Mucosa of descending colon (tissue), 3 donors: ENCODE data around the gene CAD. TPM values are rescaled to one million over a fixed set of nuclear protein-coding genes. Genes with fewer than 3 reads are reported as not detected.

Experiments
- ATAC-seq: fragments of 200-7000 bp; cut with Tn5 transposase; one replicate; pipeline ENCODE4 v1.9.1; 2020; ENCODE audit warnings: mild to moderate bottlenecking, moderate library complexity
- DNase-seq, 3 donors: peaks; one replicate each; pipeline ENCODE4 v3.0.0-alpha.2; 2020
- H3K36me3 ChIP-seq: fragments of 200-600 bp; one replicate; pipeline ENCODE4 v1.8.0; 2021; ENCODE audit warnings: low read depth, mild to moderate bottlenecking
- H3K4me1 ChIP-seq: fragments of 200-600 bp; one replicate; pipeline ENCODE4 v1.8.0; 2021; ENCODE audit warnings: low read depth, mild to moderate bottlenecking
- H3K4me3 ChIP-seq: fragments of 200-600 bp; one replicate; pipeline ENCODE4 v1.8.0; 2021; ENCODE audit warnings: mild to moderate bottlenecking
- H3K9me3 ChIP-seq: fragments of 200-600 bp; one replicate; pipeline ENCODE4 v1.8.0; 2021; ENCODE audit warnings: mild to moderate bottlenecking
- intact Hi-C, 2 donors: fragments of 100-400 bp; cut with DNase I in 1 of 2; cut with micrococcal nuclease in 1 of 2; formaldehyde crosslinking; loops; one replicate each; pipeline versions ENCODE4 v1.11.0 to v1.11.1; 2022; cut with DNase I, micrococcal nuclease
- total RNA-seq, 3 donors: library from RNA; stranded (reverse); fragmentation: NEBNext Ultra II Directional in 2 of 3; extraction: Animal tissue kit (Norgen Biotek cat#: 25700) in 2 of 3; gene quantifications; one replicate each; pipeline versions ENCODE4 v1.2.1 to v1.2.4, GENCODE V29; 2021 to 2023
- TF ChIP-seq, protein P1 (sequence below): fragments of 200-600 bp; IDR thresholded peaks from one replicate; pipeline ENCODE4 v1.8.0; 2022; ENCODE audit warnings: antibody characterized with exemption, mild to moderate bottlenecking
- donor health status: DM: no; HTN: no; CAD: no; lungs with moderate emphysema.
- donor health status: DM: no; HTN: no; CAD: no.
- donor health status: DM: no; HTN: yes; CAD: no.

Gene CAD
- total RNA-seq, 3 donors from 2014 or later, result 22.7 to 29.8 (median 24.7) TPM

GRCh38 chr2:27177441-27178351, 39.5 kb upstream of the CAD start:
- Histone ChIP-seq H3K4me1 (no peaks in the 10 kb centered on the region), H3K36me3 (no peaks in the 10 kb centered on the region), H3K9me3 (no peaks in the 10 kb centered on the region), H3K4me3 (no peak overlapping the region)
- intact Hi-C loops, result no loop called here
- TF ChIP-seq, protein P1, sequence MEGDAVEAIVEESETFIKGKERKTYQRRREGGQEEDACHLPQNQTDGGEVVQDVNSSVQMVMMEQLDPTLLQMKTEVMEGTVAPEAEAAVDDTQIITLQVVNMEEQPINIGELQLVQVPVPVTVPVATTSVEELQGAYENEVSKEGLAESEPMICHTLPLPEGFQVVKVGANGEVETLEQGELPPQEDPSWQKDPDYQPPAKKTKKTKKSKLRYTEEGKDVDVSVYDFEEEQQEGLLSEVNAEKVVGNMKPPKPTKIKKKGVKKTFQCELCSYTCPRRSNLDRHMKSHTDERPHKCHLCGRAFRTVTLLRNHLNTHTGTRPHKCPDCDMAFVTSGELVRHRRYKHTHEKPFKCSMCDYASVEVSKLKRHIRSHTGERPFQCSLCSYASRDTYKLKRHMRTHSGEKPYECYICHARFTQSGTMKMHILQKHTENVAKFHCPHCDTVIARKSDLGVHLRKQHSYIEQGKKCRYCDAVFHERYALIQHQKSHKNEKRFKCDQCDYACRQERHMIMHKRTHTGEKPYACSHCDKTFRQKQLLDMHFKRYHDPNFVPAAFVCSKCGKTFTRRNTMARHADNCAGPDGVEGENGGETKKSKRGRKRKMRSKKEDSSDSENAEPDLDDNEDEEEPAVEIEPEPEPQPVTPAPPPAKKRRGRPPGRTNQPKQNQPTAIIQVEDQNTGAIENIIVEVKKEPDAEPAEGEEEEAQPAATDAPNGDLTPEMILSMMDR, result no peak
- DNase-seq (no peak), ATAC-seq (peak; percentile 61)

DNA sequence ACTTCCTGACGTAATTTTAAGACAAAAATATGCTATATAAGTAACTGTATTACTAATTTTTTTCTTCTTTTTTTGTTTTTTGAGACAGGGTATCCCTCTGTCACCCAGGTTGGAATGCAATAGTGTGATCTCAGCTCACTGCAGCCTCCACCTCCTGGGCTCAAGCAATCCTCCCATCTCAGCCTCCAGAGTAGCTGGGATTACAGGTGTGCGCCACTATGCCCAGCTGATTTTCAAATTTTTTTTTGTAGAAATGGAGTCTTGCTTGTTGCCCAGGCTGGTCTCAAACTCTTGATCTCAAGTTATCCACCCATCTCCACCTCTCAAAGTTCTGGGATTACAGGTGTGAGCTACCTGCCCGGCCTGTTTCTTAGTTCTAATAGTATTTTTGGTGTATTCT, 38.7 kb upstream of the CAD start:
- no peak overlapping the region for H3K4me3 ChIP-seq
- H3K9me3 ChIP-seq, result no peaks in the 10 kb centered on the region
- no peaks in the 10 kb centered on the region for H3K36me3 ChIP-seq
- TF ChIP-seq, protein P1, result no peak
- H3K4me1 ChIP-seq, result no peaks in the 10 kb centered on the region
- no peak for ATAC-seq
- no peak for DNase-seq
- intact Hi-C loops, result no loop called here

GRCh38 chr2:27179344-27180000, 37.7 kb upstream of the CAD start:
- TF ChIP-seq, protein P1, result no peak
- Histone ChIP-seq H3K4me3 (no peak overlapping the region), H3K4me1 (no peaks in the 10 kb centered on the region), H3K9me3 (no peaks in the 10 kb centered on the region), H3K36me3 (no peaks in the 10 kb centered on the region)
- DNase-seq, result no peak
- ATAC-seq, result no peak
- intact Hi-C loops, result no loop called here

- H3K4me1 ChIP-seq, result no peaks in the 10 kb centered on the region
- no peaks in the 10 kb centered on the region for H3K9me3 ChIP-seq
- DNase-seq, result no peak
- intact Hi-C loops, result no loop called here
- TF ChIP-seq, protein P1, result no peak
- no peak overlapping the region for H3K4me3 ChIP-seq
- H3K36me3 ChIP-seq, result no peaks in the 10 kb centered on the region
- ATAC-seq, result peak; percentile 20
These were observed 34.8 kb upstream of the CAD start for GRCh38 chr2:27182346-27182745.

GRCh38 chr2:27184115-27184514, 33.1 kb upstream of the CAD start:
- no peak for ATAC-seq
- intact Hi-C loops, result no loop called here
- no peaks in the 10 kb centered on the region for H3K36me3 ChIP-seq

More at GRCh38 chr2:27184115-27184514, 33.1 kb upstream of the CAD start:
- TF ChIP-seq, protein P1, result no peak
- no peak overlapping the region for H3K4me3 ChIP-seq
- no peaks in the 10 kb centered on the region for H3K4me1 ChIP-seq
- H3K9me3 ChIP-seq, result no peaks in the 10 kb centered on the region
- DNase-seq, result no peak
